Fibroblast of gingiva (primary cell): Measurements from ENCODE around the gene DNM1.
A peak's percentile ranks its signal among the peaks of the same experiment; 100 is the strongest.
"Not testable (repeated sequence)": the region's sequence is repeated elsewhere in the genome, so short reads cannot be mapped to it uniquely, and the experiment has no call there.

ENCODE experiments used
- DNase-seq: peaks from one replicate; pipeline ENCODE4 v3.0.0-alpha.2; 2011; ENCODE audit warnings: low read depth

Gene DNM1

DNA sequence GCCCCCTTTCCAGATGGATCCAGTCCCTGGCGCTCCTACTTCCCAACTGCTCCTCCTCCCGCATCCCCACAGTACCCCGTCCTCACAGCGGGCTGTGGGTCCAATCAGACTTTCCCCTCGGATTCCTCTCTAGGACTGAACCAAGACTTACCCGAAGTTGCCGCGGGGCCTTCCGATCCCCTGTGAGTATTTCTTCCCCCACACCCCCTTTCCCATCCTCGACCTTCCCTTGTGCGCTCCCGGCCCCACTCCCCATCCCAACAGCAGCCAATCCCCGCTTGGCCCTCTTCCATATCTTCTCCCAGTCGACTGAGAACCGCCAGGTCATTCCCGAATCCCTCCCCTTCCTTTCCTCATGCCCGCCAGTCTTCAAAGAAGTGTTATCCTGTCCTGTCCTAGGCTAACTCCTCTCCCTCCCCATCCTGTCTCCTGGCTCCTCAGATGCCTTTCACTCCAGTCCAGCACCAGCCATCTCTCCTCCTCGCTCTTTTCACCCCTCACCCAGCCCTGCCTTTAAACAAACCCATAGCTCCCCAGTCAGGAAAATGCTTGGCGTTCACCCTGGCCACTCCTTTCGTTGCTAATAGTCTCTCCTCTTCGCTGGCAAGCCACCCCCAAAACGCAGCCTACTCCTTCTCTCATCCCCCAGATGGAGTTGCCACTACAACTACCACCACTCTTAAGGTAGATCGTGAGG is 73.5 kb downstream of the DNM1 start:
- DNase-seq: peak; percentile 20

- DNase-seq: not testable (repeated sequence)
These were observed 76.2 kb downstream of the DNM1 start for GRCh38 chr9:128279088-128280073.

GRCh38 chr9:128280084-128280622 is 77.0 kb downstream of the DNM1 start:
- no peak for DNase-seq

DNA sequence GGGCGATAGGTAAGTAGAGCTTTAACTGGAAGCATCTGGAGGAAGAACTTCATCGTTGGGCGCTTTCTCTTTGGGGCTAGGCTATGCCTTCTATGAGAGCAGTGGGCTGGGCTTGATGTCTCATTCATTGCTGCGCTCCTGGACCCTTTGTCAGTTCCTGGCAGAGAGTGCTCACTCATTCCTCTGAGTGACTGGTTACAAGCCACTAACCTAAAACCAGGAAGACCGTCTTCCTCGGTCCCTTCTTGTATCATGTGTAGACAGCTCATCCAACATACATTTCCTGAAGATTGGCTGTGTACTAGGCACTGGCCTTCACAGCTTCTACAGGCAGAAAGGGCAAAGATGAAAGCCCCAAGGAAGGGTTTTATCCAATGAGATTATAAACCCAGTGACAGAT is 79.3 kb downstream of the DNM1 start:
- DNase-seq: no peak

GRCh38 chr9:128285033-128285784 is 82.0 kb downstream of the DNM1 start:
- no peak for DNase-seq

GRCh38 chr9:128286440-128286839 is 83.3 kb downstream of the DNM1 start:
- peak; percentile 20 for DNase-seq

GRCh38 chr9:128288273-128289004 is 85.3 kb downstream of the DNM1 start:
- no peak for DNase-seq

DNA sequence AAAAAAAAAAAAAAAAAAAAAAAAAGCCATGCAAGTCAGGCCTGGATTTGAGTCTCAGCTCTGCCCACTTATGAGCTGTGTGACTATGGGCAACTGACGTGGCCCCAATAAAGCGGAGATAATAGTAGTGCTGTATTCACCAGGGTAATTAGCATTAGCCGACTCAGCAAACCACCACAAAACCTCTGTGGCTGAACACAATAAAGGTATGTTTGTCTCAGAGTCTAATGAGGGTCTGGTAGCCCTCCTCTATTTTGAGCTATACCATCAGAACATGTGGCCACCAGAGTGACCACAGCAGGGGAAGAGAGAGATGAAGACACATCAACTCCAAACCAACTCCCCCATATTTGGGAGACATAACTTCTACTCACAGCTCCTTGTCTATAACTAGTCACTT is 88.8 kb downstream of the DNM1 start:
- DNase-seq: no peak

DNA sequence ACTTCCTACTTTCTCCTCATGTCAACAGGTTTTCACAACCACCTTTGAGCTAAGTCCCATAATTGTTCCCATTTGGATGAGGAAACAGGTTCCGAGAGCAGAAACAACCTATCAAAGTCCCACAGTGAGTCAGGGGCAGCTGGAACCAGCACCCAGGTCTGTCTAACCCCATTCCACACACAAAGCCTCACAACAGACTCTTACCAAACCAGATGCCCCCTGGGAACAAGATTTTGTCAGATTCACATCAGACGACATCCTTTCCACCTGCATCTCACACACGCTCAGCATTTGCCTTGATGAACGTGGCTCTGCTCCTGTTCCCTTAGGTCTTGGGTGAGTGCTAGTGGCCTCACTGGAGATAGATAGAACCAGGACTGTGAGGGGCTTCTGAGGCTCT is 89.9 kb downstream of the DNM1 start:
- no peak for DNase-seq

GRCh38 chr9:128294142-128294541 is 91.0 kb downstream of the DNM1 start:
- DNase-seq: no peak

DNA sequence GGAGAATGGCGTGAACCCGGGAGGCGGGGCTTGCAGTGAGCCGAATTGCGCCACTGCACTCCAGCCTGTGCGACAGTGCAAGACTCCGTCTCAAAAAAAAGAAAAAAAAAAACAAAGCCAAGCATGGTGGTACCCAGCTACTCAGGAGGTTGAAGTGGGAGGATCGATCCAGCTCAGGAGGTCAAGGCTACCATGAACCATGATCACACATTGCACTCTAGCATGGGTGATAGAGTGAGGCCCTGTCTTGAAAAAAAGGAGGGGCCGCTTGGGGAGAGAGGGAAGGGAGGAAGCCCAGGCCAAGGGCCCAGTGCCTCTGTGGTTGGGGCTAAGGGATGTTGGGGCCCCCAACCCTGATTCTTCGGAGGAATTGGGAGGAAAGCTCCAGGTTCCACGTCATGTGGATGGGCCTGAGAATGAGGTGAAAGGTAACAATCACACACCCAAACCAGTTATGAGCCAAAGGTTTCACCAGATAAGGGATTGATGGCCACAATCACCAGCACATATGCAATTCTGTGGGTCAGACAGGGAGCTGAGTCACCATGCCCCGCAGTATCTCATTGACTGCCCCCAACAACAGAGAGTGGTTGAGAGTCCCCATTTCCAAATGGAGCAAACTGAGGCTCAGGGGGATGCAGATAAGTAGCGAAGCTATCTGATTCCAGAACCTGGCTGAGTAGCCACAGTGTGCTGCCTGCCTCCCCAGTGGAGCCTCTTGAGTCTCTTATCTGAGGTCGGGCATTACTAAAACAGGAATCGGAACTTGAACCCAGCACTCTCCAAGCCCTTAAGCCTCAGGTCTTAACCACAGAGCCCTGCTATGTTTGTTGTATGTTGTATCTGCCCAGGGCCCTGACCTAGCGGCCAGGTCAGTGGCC is 93.4 kb downstream of the DNM1 start:
- no peak for DNase-seq

DNA sequence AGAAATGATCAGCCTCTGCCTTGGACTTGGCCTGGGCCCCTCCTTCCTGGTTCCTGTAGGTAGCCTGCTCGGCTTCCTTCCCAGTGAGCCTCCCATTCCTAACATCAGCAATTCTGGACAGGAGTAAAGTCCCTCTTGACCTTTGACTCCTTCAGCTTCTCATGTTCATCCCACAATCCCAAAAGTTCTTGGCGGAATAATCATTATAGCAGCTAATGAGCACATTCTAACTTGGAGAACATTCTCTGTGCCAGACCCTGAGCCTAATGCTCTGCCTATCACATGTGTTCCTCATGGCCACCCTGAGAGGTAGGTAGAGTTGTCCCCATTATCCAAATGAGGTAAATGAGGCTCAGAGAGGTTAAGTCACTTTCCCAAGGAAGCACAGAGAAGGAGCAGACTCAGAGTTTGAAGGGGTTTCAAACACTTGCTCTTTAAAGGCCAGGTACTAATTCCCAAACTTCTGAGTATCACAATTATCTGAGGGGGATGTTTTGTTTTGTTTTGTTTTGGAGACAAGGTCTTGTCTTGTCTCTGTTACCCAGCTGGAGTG is 94.1 kb downstream of the DNM1 start:
- DNase-seq: no peak

DNA sequence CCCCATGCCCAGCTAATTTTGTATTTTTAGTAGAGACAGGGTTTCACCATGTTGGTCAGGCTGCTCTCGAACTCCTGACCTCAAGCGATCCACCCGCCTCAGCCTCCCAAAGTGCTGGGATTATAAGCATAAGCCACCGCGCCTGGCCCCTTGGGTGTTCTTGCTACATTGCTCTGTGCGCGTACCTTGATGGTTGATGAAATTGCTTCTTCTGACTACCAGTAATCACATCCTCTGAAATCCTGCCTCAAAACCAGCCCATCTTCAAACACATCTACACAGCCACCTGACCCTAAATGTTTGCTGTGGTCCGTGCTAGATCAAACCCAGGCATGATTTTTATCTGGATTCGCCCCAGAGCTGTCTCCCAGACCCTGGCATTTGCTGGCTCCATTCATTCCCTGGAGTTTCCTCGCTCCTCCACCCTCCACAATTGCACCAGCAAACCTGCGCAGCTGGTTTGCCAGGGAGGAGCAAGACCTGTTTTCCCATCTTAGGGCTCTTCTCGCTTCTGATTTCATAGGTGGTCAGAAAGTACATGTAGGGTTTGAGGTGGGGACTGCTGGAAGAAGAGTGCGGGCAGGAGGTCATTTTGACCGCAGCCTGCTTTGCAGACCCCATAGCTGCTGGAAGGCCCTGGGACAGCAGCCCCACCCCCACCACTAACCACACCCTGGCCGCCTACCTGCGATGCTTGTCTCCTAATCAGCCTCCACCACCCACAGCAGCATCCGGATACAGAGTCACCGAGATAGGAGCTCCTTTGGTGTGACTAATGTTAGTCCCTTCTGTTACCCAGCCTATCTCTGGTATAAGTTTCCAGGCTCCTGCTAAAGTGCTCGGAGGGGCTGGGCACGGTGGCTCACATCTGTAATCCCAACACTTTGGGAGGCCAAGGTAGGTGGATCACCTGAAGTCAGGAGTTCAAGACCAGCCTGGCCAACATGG is 95.6 kb downstream of the DNM1 start:
- DNase-seq: no peak

- no peak for DNase-seq
These were observed 101.2 kb downstream of the DNM1 start for GRCh38 chr9:128304136-128304970.
